HCT116 (cell line): ENCODE measurements around the gene HS6ST1. TPM values are rescaled to one million over a fixed set of nuclear protein-coding genes. Genes with fewer than 3 reads are reported as not detected.
"Not testable (repeated sequence)": the region's sequence is repeated elsewhere in the genome, so short reads cannot be mapped to it uniquely, and the experiment has no call there.

Experiments
- ATAC-seq: fragments of 200-7000 bp; cut with Tn5 transposase; 2 replicates; pipeline ENCODE4 v1.9.1; 2020; ENCODE audit warnings: mild to moderate bottlenecking, moderate library complexity
- BruUV-seq: library from RNA; stranded (reverse); fragments of 400-500 nt; replicated peaks from 2 replicates; lab custom pipeline; 2021; lab: Mats Ljungman, UMichigan
- CTCF ChIA-PET: fragments of 300-600 bp; sonication (Branson Sonifier 250); formaldehyde crosslinking; loops from one replicate; lab custom pipeline; 2021; ENCODE audit warnings: antibody characterized with exemption; lab: Charles Lee
- POLR2A ChIA-PET: fragments of 300-600, 350-600 bp; sonication (Branson Sonifier 250); formaldehyde crosslinking; loops from one replicate; lab custom pipeline; 2021; ENCODE audit warnings: antibody characterized with exemption; lab: Charles Lee
- RAD21 ChIA-PET, 2 experiments: fragments of 300-600 bp; sonication (Branson Sonifier 250); formaldehyde crosslinking; loops; one replicate each; lab custom pipeline; 2023; ENCODE audit warnings: low total read pairs in 2 of 2; ENCODE audit not compliant: uncharacterized antibody in 2 of 2, unreplicated experiment in 2 of 2, low non-redundant PET in 1 of 2; lab: Charles Lee
- DNase-seq: peaks from one replicate; pipeline ENCODE4 v3.0.0-alpha.2; 2010; ENCODE audit warnings: low read depth, low spot score
- H2AFZ ChIP-seq: fragments of 200-600 bp; shearing (Covaris generic), sonication (generic); 2 replicates; pipeline ENCODE4 v1.6.1; 2017; ENCODE audit warnings: low read depth, mixed run types, mixed read lengths, antibody characterized with exemption, low read length; ENCODE audit not compliant: poor library complexity, severe bottlenecking
- H3K27ac ChIP-seq: 2 replicates; pipeline ENCODE4 v1.5.1; 2012; ENCODE audit warnings: low read depth, low read length
- H3K27me3 ChIP-seq: fragments of 200-600 bp; sonication (generic); 2 replicates; pipeline ENCODE4 v1.6.1; 2016; ENCODE audit warnings: mixed run types, low read length, mixed read lengths; ENCODE audit not compliant: insufficient read depth
- H3K36me3 ChIP-seq, 2 experiments: fragments of 200-500 bp in 1 of 2; fragments of 200-600 bp in 1 of 2; sonication (Bioruptor generic) in 1 of 2; sonication (generic) in 1 of 2; 2 replicates each; pipeline versions ENCODE4 v1.5.1 to v1.6.1; 2014 to 2016; ENCODE audit warnings: low read length in 2 of 2, inconsistent platforms in 1 of 2, mixed read lengths in 1 of 2, mixed run types in 1 of 2; ENCODE audit not compliant: insufficient read depth in 2 of 2, control insufficient read depth in 1 of 2
- H3K4me1 ChIP-seq, 2 experiments: fragments of 200-600 bp in 1 of 2; sonication (generic) in 1 of 2; 2 replicates each; pipeline versions ENCODE4 v1.5.1 to v1.6.1; 2012 to 2017; ENCODE audit warnings: low read length in 2 of 2, inconsistent platforms in 1 of 2, mild to moderate bottlenecking in 1 of 2, mixed read lengths in 1 of 2, mixed run types in 1 of 2, moderate library complexity in 1 of 2; ENCODE audit not compliant: insufficient read depth in 2 of 2, control insufficient read depth in 1 of 2
- H3K4me2 ChIP-seq: fragments of 200-600 bp; sonication (generic); 2 replicates; pipeline ENCODE4 v1.6.1; 2017; ENCODE audit warnings: mixed run types, low read length, mixed read lengths
- H3K4me3 ChIP-seq, 2 experiments: fragments of 200-600 bp in 1 of 2; sonication (generic) in 1 of 2; replicated peaks in 1 of 2; 2 replicates each; pipeline ENCODE4 v1.5.1; 2011 to 2016; ENCODE audit warnings: low read length in 2 of 2, control low read depth in 1 of 2, low read depth in 1 of 2, mild to moderate bottlenecking in 1 of 2, mixed read lengths in 1 of 2, mixed run types in 1 of 2
- H3K79me2 ChIP-seq: fragments of 200-600 bp; sonication (generic); 2 replicates; pipeline ENCODE4 v1.6.1; 2017; ENCODE audit warnings: mild to moderate bottlenecking, mixed run types, low read length, moderate library complexity, mixed read lengths; ENCODE audit not compliant: insufficient read depth
- H3K9ac ChIP-seq: fragments of 200-600 bp; sonication (generic); 2 replicates; pipeline ENCODE4 v1.6.1; 2016; ENCODE audit warnings: low read length, mixed read lengths
- H3K9me2 ChIP-seq: fragments of 200-600 bp; sonication (generic), shearing (Covaris generic); 2 replicates; pipeline ENCODE4 v1.6.1; 2017; ENCODE audit warnings: mixed run types, mild to moderate bottlenecking, moderate library complexity; ENCODE audit not compliant: insufficient read depth
- H3K9me3 ChIP-seq, 2 experiments: fragments of 200-500 bp in 1 of 2; fragments of 200-600 bp in 1 of 2; sonication (Bioruptor generic) in 1 of 2; sonication (generic) in 1 of 2; 2 replicates each; pipeline ENCODE4 v1.6.1; 2014 to 2017; ENCODE audit warnings: low read length in 2 of 2, mixed read lengths in 2 of 2, inconsistent platforms in 1 of 2, low read depth in 1 of 2, mild to moderate bottlenecking in 1 of 2, mixed run types in 1 of 2, moderate library complexity in 1 of 2; ENCODE audit not compliant: control insufficient read depth in 1 of 2, insufficient read depth in 1 of 2
- H4K20me1 ChIP-seq: fragments of 200-600 bp; sonication (generic), shearing (Covaris generic); 2 replicates; pipeline ENCODE4 v1.6.1; 2017; ENCODE audit warnings: mixed run types, mild to moderate bottlenecking, moderate library complexity; ENCODE audit not compliant: insufficient read depth
- CEBPB ChIP-seq: IDR thresholded peaks from 2 replicates; pipeline ENCODE4 v1.6.1; 2012; ENCODE audit warnings: low read depth
- EGR1 ChIP-seq: IDR thresholded peaks from 2 replicates; pipeline ENCODE4 v1.6.1; 2012; ENCODE audit warnings: low read depth
- ELF1 ChIP-seq: IDR thresholded peaks from 2 replicates; pipeline ENCODE4 v1.6.1; 2012; ENCODE audit warnings: low read depth, borderline replicate concordance
- EZH2phosphoT487 ChIP-seq: fragments of 200-600 bp; IDR thresholded peaks from 2 replicates; pipeline ENCODE4 v1.6.1; 2018; ENCODE audit warnings: antibody characterized with exemption, borderline replicate concordance
- FOSL1 ChIP-seq: IDR thresholded peaks from 2 replicates; pipeline ENCODE4 v1.6.1; 2012; ENCODE audit warnings: low read depth
- SIN3A ChIP-seq: IDR thresholded peaks from 2 replicates; pipeline ENCODE4 v1.6.1; 2012; ENCODE audit warnings: low read depth
- ZFX ChIP-seq: fragments of 450-650 bp; IDR thresholded peaks from 2 replicates; pipeline ENCODE4 v1.6.1; 2017
- intact Hi-C: fragments of 100-400 bp; cut with micrococcal nuclease; formaldehyde crosslinking; loops from 2 replicates; pipeline ENCODE4 v1.10.0; 2022
- total RNA-seq: library from RNA; stranded (reverse); gene quantifications from one replicate; pipeline ENCODE4 v1.2.1, GENCODE V29; 2021; ENCODE audit not compliant: unreplicated experiment
- TF ChIP-seq, protein P1 (sequence below), 3 experiments: fragments of 200-600 bp in 1 of 3; sonication (generic) in 1 of 3; IDR thresholded peaks in 2 of 3; conservative IDR thresholded peaks in 1 of 3; 2 replicates each; pipeline ENCODE4 v1.5.1; 2012 to 2017; ENCODE audit warnings: low read depth in 2 of 3, low read length in 2 of 3, antibody characterized with exemption in 1 of 3, borderline replicate concordance in 1 of 3, control low read depth in 1 of 3, mild to moderate bottlenecking in 1 of 3, mixed read lengths in 1 of 3, mixed run types in 1 of 3, moderate library complexity in 1 of 3; ENCODE audit not compliant: insufficient read depth in 1 of 3
- TF ChIP-seq, protein P2 (sequence below): IDR thresholded peaks from 2 replicates; pipeline ENCODE4 v1.6.1; 2012

Gene HS6ST1
- total RNA-seq, 1 experiment from 2014 or later = 35.0 TPM

DNA sequence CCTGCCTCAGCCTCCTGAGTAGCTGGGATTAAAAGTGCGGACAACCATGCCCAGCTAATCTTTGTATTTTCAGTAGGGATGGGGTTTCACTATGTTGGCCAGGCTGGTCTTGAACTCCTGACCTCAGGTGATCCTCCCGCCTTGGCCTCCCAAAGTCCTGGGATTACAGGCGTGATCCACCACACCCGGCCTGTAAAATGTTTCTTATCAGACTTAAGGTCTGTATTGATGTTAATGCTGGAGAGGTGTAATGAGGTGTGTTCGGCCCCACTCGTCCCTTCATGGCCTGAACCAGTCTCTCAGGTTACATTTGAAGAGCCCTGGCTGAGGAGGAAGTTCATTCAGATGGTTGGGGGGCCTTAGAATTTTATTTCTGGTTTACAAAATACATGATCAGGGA, 66.6 kb downstream of the HS6ST1 start:
- DNase-seq, H3K9me3 ChIP-seq, BruUV-seq, RAD21 ChIA-PET, intact Hi-C loops, H3K36me3 ChIP-seq, H3K9ac ChIP-seq, H2AFZ ChIP-seq, ATAC-seq, H3K27ac ChIP-seq, H3K4me3 ChIP-seq, H3K79me2 ChIP-seq, POLR2A ChIA-PET, CTCF ChIA-PET, H3K9me2 ChIP-seq, H3K4me2 ChIP-seq, H4K20me1 ChIP-seq, H3K4me1 ChIP-seq, H3K27me3 ChIP-seq: not testable (repeated sequence)

DNA sequence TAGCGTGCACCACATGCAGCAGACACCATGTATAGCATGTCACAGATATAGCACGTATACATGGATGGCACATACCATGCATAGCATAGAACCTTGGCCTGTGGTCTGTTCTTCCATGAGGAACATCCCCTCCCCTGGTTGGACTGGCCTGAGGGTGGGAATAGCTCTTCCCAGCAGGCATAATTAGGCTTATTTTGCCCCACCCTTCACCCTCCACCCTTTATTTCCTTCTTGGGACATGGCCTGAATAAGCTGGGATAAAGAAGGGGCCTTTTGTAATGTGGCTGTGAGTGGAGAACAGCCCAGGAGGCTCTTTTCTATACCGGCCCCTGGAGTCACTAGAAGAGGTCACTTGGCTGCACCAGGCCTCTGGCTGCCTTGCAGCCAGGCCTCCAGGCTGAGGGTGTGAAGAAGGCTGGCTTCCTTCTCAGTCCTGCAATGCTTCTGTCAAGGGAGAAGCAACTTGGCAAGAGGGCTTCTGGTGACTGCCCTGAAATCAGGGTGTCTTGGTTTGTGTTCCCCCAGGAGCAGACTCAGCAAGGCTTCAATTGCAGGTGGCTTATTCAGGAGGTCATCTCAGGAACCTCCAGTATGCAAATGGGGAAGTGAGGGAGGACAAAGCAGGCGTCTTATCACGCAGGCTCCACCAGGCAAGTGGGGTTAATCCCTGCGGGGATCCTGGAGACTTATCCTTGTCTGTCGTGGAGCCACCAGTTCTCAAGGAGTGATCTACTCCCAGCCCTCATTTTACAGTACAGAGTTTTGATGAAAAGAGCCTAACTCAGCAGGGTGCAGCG, 68.2 kb downstream of the HS6ST1 start:
- POLR2A ChIA-PET = no interaction called here
- Histone ChIP-seq H3K4me3 (no peak overlapping the region), H3K9ac (no peak overlapping the region), H3K4me1 (no peaks in the 10 kb centered on the region), H3K79me2 (no peaks in the 10 kb centered on the region), H3K9me2 (no peaks in the 10 kb centered on the region), H3K36me3 (no peaks in the 10 kb centered on the region), H3K9me3 (no peaks in the 10 kb centered on the region), H4K20me1 (no peaks in the 10 kb centered on the region), H2AFZ (no peak overlapping the region), H3K27me3 (no peaks in the 10 kb centered on the region), H3K4me2 (no peak overlapping the region), H3K27ac (no peak overlapping the region)
- DNase-seq = no peak
- no peak for ATAC-seq
- RAD21 ChIA-PET = no interaction called here
- BruUV-seq = no TSS peak
- TF ChIP-seq, protein P1, sequence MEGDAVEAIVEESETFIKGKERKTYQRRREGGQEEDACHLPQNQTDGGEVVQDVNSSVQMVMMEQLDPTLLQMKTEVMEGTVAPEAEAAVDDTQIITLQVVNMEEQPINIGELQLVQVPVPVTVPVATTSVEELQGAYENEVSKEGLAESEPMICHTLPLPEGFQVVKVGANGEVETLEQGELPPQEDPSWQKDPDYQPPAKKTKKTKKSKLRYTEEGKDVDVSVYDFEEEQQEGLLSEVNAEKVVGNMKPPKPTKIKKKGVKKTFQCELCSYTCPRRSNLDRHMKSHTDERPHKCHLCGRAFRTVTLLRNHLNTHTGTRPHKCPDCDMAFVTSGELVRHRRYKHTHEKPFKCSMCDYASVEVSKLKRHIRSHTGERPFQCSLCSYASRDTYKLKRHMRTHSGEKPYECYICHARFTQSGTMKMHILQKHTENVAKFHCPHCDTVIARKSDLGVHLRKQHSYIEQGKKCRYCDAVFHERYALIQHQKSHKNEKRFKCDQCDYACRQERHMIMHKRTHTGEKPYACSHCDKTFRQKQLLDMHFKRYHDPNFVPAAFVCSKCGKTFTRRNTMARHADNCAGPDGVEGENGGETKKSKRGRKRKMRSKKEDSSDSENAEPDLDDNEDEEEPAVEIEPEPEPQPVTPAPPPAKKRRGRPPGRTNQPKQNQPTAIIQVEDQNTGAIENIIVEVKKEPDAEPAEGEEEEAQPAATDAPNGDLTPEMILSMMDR (IDR thresholded peaks at IDR 0.05 in 2 of 3, conservative IDR thresholded peaks at IDR 0.05 in 1 of 3; ENCODE audit: borderline replicate concordance in 1 of 3, insufficient read depth in 1 of 3, low read depth in 2 of 3, low read length in 2 of 3) = no peak
- TF ChIP-seq CEBPB = no peak
- TF ChIP-seq, protein P2, sequence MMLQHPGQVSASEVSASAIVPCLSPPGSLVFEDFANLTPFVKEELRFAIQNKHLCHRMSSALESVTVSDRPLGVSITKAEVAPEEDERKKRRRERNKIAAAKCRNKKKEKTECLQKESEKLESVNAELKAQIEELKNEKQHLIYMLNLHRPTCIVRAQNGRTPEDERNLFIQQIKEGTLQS = no peak
- no peak for TF ChIP-seq EZH2phosphoT487
- TF ChIP-seq EGR1 = no peak
- TF ChIP-seq FOSL1 = no peak
- no peak for TF ChIP-seq ELF1
- TF ChIP-seq SIN3A = no peak
- no peak for TF ChIP-seq ZFX
- CTCF ChIA-PET = interaction anchor here (1.0 kb wide), 1 partner anchor 16 kb away, joined by 3 read pairs; no protein-coding TSS in a partner anchor
- intact Hi-C loops = no loop called here
